HG03571 (cell line): ENCODE data around the gene DNAJA2.

Source experiments
- ATAC-seq: cut with Tn5 transposase; IDR thresholded peaks from one replicate; pipeline ENCODE4 v1.9.1; 2021; ENCODE audit not compliant: unreplicated experiment

Gene DNAJA2

GRCh38 chr16:46906360-46907060 is 67.0 kb downstream of the DNAJA2 start:
- ATAC-seq: no peak
